Right atrium auricular region (tissue), 2 donors: ENCODE data around the gene ETS1. TPM values are rescaled to one million over a fixed set of nuclear protein-coding genes. Genes with fewer than 3 reads are reported as not detected.
A peak's percentile ranks its signal among the peaks of the same experiment; 100 is the strongest.

ENCODE experiments used
- DNase-seq: peaks from one replicate; pipeline ENCODE4 v3.0.0-alpha.2; 2019; ENCODE audit warnings: low spot score
- H3K27ac ChIP-seq, 2 donors: fragments of 200-600 bp; sonication (generic); 1 replicate in 1 of 2; 2 replicates in 1 of 2; pipeline ENCODE4 v1.5.1; 2016 to 2019
- H3K27me3 ChIP-seq, 2 donors: fragments of 200-600 bp; sonication (generic); one replicate each; pipeline versions ENCODE4 v1.5.1 to v1.6.0; 2017 to 2019
- H3K36me3 ChIP-seq: fragments of 200-600 bp; sonication (generic); one replicate; pipeline ENCODE4 v1.5.1; 2016
- H3K4me1 ChIP-seq, 2 donors: fragments of 200-600 bp; sonication (generic); one replicate each; pipeline versions ENCODE4 v1.5.1 to v1.6.0; 2017 to 2019
- H3K4me3 ChIP-seq, 2 donors: fragments of 200-600 bp; sonication (generic); 1 replicate in 1 of 2; 2 replicates in 1 of 2; pipeline ENCODE4 v1.5.1; 2017 to 2019; ENCODE audit warnings: mild to moderate bottlenecking in 1 of 2, moderate library complexity in 1 of 2
- H3K9me3 ChIP-seq, 2 donors: fragments of 200-600 bp; sonication (generic); one replicate each; pipeline ENCODE4 v1.5.1; 2019
- CTCF ChIP-seq, 2 donors: fragments of 200-600 bp; sonication (generic); IDR thresholded peaks; one replicate each; pipeline ENCODE4 v1.5.1; 2019; ENCODE audit warnings: antibody characterized with exemption in 2 of 2
- total RNA-seq, 2 donors: library from RNA; depleted of rRNA; stranded (reverse); fragments of >200 nt; gene quantifications; one replicate each; pipeline ENCODE4 v1.1.0, GENCODE V29; 2016

The ETS1 gene
- total RNA-seq, 2 donors from 2014 or later, result 37.9 to 46.6 TPM

- no peak overlapping the region for H3K4me3 ChIP-seq
- H3K9me3 ChIP-seq, result no peaks in the 10 kb centered on the region
- H3K27me3 ChIP-seq, result no peaks in the 10 kb centered on the region
- no peaks in the 10 kb centered on the region for H3K4me1 ChIP-seq
- no peaks in the 10 kb centered on the region for H3K36me3 ChIP-seq
- TF ChIP-seq CTCF (IDR thresholded peaks at IDR 0.05), result no peak
- no peak for DNase-seq
- no peak overlapping the region for H3K27ac ChIP-seq
Observed at GRCh38 chr11:128434411-128434810, 152.9 kb downstream of the ETS1 start.

- H3K9me3 ChIP-seq, result no peaks in the 10 kb centered on the region
- H3K36me3 ChIP-seq, result no peaks in the 10 kb centered on the region
Observed at GRCh38 chr11:128432926-128433325, 154.4 kb downstream of the ETS1 start.

GRCh38 chr11:128431931-128432330, 155.4 kb downstream of the ETS1 start:
- TF ChIP-seq CTCF (IDR thresholded peaks at IDR 0.05), result no peak
- H3K4me1 ChIP-seq, result no peaks in the 10 kb centered on the region
- H3K9me3 ChIP-seq, result no peaks in the 10 kb centered on the region
- H3K27me3 ChIP-seq, result no peaks in the 10 kb centered on the region
- no peak overlapping the region for H3K4me3 ChIP-seq
- H3K36me3 ChIP-seq, result no peaks in the 10 kb centered on the region
- no peak for DNase-seq
- H3K27ac ChIP-seq, result no peak overlapping the region

More at GRCh38 chr11:128432926-128433325, 154.4 kb downstream of the ETS1 start:
- H3K4me3 ChIP-seq, result no peak overlapping the region
- DNase-seq, result no peak
- H3K4me1 ChIP-seq, result no peaks in the 10 kb centered on the region
- H3K27me3 ChIP-seq, result no peaks in the 10 kb centered on the region
- H3K27ac ChIP-seq, result no peak overlapping the region
- TF ChIP-seq CTCF (IDR thresholded peaks at IDR 0.05), result no peak

- Histone ChIP-seq H3K4me1 (peaks cover 0 to 17% of the 10 kb centered on the region in 2 donors), H3K36me3 (no peaks in the 10 kb centered on the region), H3K27me3 (no peaks in the 10 kb centered on the region), H3K4me3 (no peak overlapping the region), H3K27ac (no peak overlapping the region), H3K9me3 (no peaks in the 10 kb centered on the region)
- no peak for TF ChIP-seq CTCF (IDR thresholded peaks at IDR 0.05)
- DNase-seq, result no peak
Observed at GRCh38 chr11:128428935-128429334, 158.4 kb downstream of the ETS1 start.

- Histone ChIP-seq H3K27me3 (no peaks in the 10 kb centered on the region), H3K9me3 (no peaks in the 10 kb centered on the region), H3K4me3 (no peak overlapping the region), H3K27ac (peak overlapping the region; percentile 40 to 66), H3K36me3 (no peaks in the 10 kb centered on the region), H3K4me1 (peaks cover 0 to 31% of the 10 kb centered on the region in 2 donors)
- TF ChIP-seq CTCF (IDR thresholded peaks at IDR 0.05), result no peak
- DNase-seq, result peak; percentile 76
Observed at GRCh38 chr11:128424851-128425285, 162.5 kb downstream of the ETS1 start.

- peak; percentile 83 for DNase-seq
- peaks cover 0 to 31% of the 10 kb centered on the region in 2 donors for H3K4me1 ChIP-seq
- no peaks in the 10 kb centered on the region for H3K9me3 ChIP-seq
- H3K27me3 ChIP-seq, result no peaks in the 10 kb centered on the region
- H3K36me3 ChIP-seq, result no peaks in the 10 kb centered on the region
- no peak for TF ChIP-seq CTCF (IDR thresholded peaks at IDR 0.05)
- peak overlapping the region; percentile 40 to 66 for H3K27ac ChIP-seq
- H3K4me3 ChIP-seq, result no peak overlapping the region
Observed at GRCh38 chr11:128424271-128424711, 163.1 kb downstream of the ETS1 start.
